HUES48 (cell line): ENCODE data around the gene SPINT1.

ENCODE experiments used
- H3K27ac ChIP-seq: one replicate; pipeline ENCODE4 v1.7.0; 2013; ENCODE audit warnings: low read depth, low read length, inconsistent platforms
- H3K27me3 ChIP-seq: 2 replicates; pipeline ENCODE4 v1.6.1; 2013; ENCODE audit warnings: mild to moderate bottlenecking, low read length; ENCODE audit not compliant: control insufficient read depth, insufficient read depth
- H3K36me3 ChIP-seq: 2 replicates; pipeline ENCODE4 v1.6.1; 2013; ENCODE audit warnings: low read length; ENCODE audit not compliant: control insufficient read depth, insufficient read depth
- H3K4me1 ChIP-seq: 2 replicates; pipeline ENCODE4 v1.6.1; 2013; ENCODE audit warnings: mild to moderate bottlenecking, low read length; ENCODE audit not compliant: control insufficient read depth, insufficient read depth
- H3K4me3 ChIP-seq: 2 replicates; pipeline ENCODE4 v1.5.1; 2013; ENCODE audit warnings: mild to moderate bottlenecking, low read depth, low read length
- H3K9ac ChIP-seq: 2 replicates; pipeline ENCODE4 v1.6.1; 2013; ENCODE audit warnings: mild to moderate bottlenecking, low read depth, low read length, moderate library complexity
- H3K9me3 ChIP-seq: 2 replicates; pipeline ENCODE4 v1.6.1; 2013; ENCODE audit warnings: low read length; ENCODE audit not compliant: control insufficient read depth, insufficient read depth

Gene SPINT1

GRCh38 chr15:40808861-40809450 lies 34.9 kb upstream of the SPINT1 start:
- no peak overlapping the region for H3K4me3 ChIP-seq
- H3K4me1 ChIP-seq, result peaks cover 4% of the 10 kb centered on the region

GRCh38 chr15:40812721-40813425 lies 31.0 kb upstream of the SPINT1 start:
- no peaks in the 10 kb centered on the region for H3K27me3 ChIP-seq
- no peaks in the 10 kb centered on the region for H3K4me1 ChIP-seq
- H3K9me3 ChIP-seq, result no peaks in the 10 kb centered on the region
- H3K4me3 ChIP-seq, result no peak overlapping the region
- H3K36me3 ChIP-seq, result peaks cover 34% of the 10 kb centered on the region
- no peak overlapping the region for H3K27ac ChIP-seq
- no peak overlapping the region for H3K9ac ChIP-seq

More at GRCh38 chr15:40808861-40809450, 34.9 kb upstream of the SPINT1 start:
- H3K9ac ChIP-seq, result no peak overlapping the region
- H3K9me3 ChIP-seq, result no peaks in the 10 kb centered on the region
- H3K27ac ChIP-seq, result no peak overlapping the region
- H3K36me3 ChIP-seq, result peaks cover 25% of the 10 kb centered on the region
- no peaks in the 10 kb centered on the region for H3K27me3 ChIP-seq

GRCh38 chr15:40815042-40815698 lies 28.7 kb upstream of the SPINT1 start:
- Histone ChIP-seq H3K9me3 (no peaks in the 10 kb centered on the region), H3K4me1 (no peaks in the 10 kb centered on the region), H3K36me3 (peaks cover 33% of the 10 kb centered on the region), H3K9ac (no peak overlapping the region), H3K4me3 (no peak overlapping the region), H3K27ac (no peak overlapping the region), H3K27me3 (no peaks in the 10 kb centered on the region)

GRCh38 chr15:40819048-40819447 lies 24.8 kb upstream of the SPINT1 start:
- H3K36me3 ChIP-seq, result peaks cover 9% of the 10 kb centered on the region; the same call in 1 of the 2 replicates
- no peaks in the 10 kb centered on the region for H3K27me3 ChIP-seq
- no peaks in the 10 kb centered on the region for H3K9me3 ChIP-seq
- H3K27ac ChIP-seq, result no peak overlapping the region
- H3K9ac ChIP-seq, result no peak overlapping the region
- H3K4me3 ChIP-seq, result no peak overlapping the region
- H3K4me1 ChIP-seq, result no peaks in the 10 kb centered on the region

- no peak overlapping the region for H3K4me3 ChIP-seq
- no peaks in the 10 kb centered on the region for H3K27me3 ChIP-seq
- no peak overlapping the region for H3K27ac ChIP-seq
- no peaks in the 10 kb centered on the region for H3K9me3 ChIP-seq
- no peaks in the 10 kb centered on the region for H3K4me1 ChIP-seq
- H3K36me3 ChIP-seq, result no peaks in the 10 kb centered on the region
- H3K9ac ChIP-seq, result no peak overlapping the region
Observed at GRCh38 chr15:40821195-40821594, 22.7 kb upstream of the SPINT1 start.

DNA sequence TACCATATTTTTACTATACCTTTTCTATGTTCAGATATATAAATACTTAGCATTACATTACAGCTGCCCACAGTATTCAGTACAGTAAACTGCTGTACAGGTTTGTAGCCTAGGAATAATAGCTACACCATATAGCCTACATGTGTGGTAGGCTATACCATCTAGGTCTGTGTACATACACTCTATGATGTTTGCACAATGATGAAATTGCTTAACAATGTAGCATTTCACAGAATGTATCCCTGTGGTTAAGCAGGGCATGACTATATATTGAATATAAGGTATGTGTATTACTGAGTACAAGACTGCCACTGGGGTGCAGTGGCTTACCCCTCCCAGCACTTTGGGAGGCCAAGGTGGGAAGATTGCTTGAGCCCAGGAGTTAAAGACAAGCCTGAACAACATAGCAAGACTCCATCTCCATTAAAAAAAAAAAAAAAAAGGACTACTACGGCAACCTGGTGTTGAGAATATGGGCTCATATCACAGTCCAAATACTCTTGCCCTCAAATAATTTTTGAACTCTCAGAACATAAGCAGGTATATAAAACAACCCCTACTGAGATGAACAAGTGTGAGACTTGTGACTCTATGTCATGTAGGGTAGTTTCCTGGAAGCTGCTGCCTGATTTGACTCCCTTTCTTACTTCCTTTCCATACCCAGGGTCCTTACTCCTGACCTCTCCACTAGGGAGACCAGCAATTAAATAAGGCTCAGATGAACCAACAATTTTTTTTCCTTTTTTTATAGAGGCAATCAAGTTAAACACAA lies 20.1 kb upstream of the SPINT1 start:
- H3K27ac ChIP-seq, result no peak overlapping the region

GRCh38 chr15:40825661-40826422 lies 18.0 kb upstream of the SPINT1 start:
- Histone ChIP-seq H3K27ac (no peak overlapping the region), H3K9ac (no peak overlapping the region), H3K9me3 (no peaks in the 10 kb centered on the region), H3K36me3 (no peaks in the 10 kb centered on the region), H3K4me3 (no peak overlapping the region), H3K27me3 (no peaks in the 10 kb centered on the region), H3K4me1 (no peaks in the 10 kb centered on the region)

More for the DNA sequence above, 20.1 kb upstream of the SPINT1 start:
- H3K27me3 ChIP-seq, result no peaks in the 10 kb centered on the region
- H3K9ac ChIP-seq, result no peak overlapping the region
- H3K4me1 ChIP-seq, result no peaks in the 10 kb centered on the region
- no peak overlapping the region for H3K4me3 ChIP-seq
- no peaks in the 10 kb centered on the region for H3K36me3 ChIP-seq
- no peaks in the 10 kb centered on the region for H3K9me3 ChIP-seq

DNA sequence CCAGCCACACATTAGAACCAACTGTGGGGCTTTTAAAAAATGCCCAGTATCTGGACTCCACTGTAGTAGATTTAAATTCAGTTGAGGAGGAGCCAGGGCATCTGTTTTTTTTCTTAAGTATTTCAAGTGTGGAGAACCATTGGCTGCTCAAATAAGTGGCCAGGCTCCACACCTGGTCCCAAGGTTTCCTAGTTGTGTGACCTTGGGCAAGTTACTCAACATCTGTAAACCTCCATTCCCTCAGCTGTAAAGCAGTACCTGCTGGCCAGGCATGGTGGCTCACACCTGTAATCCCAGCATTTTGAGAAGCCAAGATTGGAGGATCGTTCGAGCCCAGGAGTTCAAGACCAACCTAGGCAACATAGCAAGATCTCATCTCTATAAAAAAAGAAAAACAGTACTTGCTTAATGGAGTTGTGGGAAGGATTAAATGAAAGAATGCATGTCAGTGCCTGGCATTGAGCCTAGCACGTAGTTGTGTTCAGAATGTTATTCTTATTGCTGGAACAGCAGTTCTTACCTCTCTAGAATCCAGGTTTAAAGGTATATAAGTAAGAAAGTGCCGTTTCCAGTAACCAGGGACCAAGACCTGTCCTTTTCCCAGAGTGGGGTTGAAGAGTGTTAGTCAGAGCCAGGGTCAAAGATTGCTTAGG lies 17.3 kb upstream of the SPINT1 start:
- no peaks in the 10 kb centered on the region for H3K9me3 ChIP-seq
- no peaks in the 10 kb centered on the region for H3K27me3 ChIP-seq
- no peaks in the 10 kb centered on the region for H3K4me1 ChIP-seq
- no peak overlapping the region for H3K27ac ChIP-seq
- H3K4me3 ChIP-seq, result no peak overlapping the region
- no peaks in the 10 kb centered on the region for H3K36me3 ChIP-seq
- no peak overlapping the region for H3K9ac ChIP-seq

DNA sequence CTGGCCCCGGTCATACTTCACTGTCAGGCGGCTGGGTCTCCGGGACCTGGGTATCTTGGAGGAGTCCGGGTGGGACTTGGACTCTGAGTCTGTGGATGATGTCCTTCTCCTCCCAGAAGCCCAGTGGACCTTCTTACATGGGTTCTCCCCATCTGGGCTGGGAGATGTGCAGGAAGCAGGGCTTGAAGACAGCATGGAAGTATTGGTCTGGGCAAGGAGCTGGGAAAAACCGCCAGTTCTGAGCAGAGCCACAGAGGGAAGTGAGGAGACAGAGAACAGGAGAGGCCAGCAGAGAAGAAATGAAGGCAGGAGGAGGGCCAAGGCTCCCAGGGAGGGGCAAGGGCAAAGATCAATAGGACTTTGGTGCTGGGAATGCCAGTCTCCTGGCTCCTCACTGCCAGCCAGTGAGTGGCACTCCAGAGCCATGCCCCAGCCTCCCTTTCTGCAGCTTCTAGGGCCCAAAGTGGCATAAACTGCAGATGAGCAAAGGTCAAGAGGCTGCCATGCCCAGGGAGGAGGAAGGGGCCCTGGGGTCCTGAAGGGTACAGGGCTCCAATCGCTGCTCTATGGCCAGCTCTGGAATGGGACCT lies 15.3 kb upstream of the SPINT1 start, which contains the start of gene PPP1R14D:
Gene PPP1R14D, minus strand, starts transcription at position 262 of the 590 bp plus-strand sequence. Its CDS starts 67 bp downstream, at position 195.
- Histone ChIP-seq H3K27me3 (no peaks in the 10 kb centered on the region), H3K9me3 (no peaks in the 10 kb centered on the region), H3K27ac (no peak within 1 kb of the TSS), H3K9ac (no peak within 1 kb of the TSS), H3K4me3 (no peak within 1 kb of the TSS), H3K4me1 (no peaks in the 10 kb centered on the region), H3K36me3 (no peaks in the 10 kb centered on the region)

GRCh38 chr15:40829115-40829514 lies 14.7 kb upstream of the SPINT1 start:
- no peaks in the 10 kb centered on the region for H3K4me1 ChIP-seq

More at GRCh38 chr15:40829115-40829514, 14.7 kb upstream of the SPINT1 start:
- Histone ChIP-seq H3K27ac (no peak overlapping the region), H3K27me3 (no peaks in the 10 kb centered on the region), H3K9ac (no peak overlapping the region), H3K4me3 (no peak overlapping the region), H3K9me3 (no peaks in the 10 kb centered on the region), H3K36me3 (no peaks in the 10 kb centered on the region)
